Measurements from ENCODE around the gene MYO9B.

The MYO9B gene

DNA sequence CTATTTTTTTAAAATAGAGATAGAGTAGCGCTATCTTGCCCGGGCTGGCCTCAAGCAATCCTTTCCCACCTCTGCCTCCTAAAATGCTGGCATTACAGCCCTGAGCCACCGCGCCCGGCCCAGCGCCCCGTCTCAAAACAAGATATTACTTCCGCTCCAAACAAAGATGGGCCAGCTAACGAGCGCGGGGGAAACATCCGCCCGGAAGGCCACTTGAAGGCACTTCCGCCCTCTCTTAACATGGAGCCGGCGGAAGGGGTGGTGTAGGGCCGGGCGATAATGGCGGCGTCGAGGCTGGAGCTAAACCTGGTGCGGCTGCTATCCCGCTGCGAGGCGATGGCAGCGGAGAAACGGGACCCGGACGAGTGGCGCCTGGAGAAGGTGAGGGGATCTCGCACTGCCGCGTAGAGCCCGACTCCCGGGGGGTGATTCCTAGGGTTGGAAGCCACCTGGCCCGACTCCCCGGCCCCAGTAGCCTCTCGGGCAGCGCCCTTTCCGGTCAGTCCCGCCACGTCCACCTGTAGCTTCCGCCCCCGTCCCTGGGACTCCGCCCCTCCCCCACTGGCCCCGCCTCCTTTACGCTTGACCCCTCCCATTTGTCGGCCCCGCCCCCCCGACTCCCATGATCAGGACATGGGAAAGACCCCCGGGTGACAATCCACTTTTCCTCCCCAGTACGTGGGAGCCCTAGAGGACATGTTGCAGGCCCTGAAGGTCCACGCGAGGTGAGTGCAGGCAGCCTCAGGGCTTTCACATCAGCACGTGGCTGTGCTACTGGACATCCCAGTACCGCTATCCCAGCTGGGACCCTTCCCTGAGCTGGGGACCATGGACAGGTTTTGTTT is 139.8 kb downstream of the MYO9B start, which contains the start of gene USE1:
TSS of gene USE1 (plus strand) at position 231 of the 845 bp plus-strand sequence. CDS start at position 280, 49 bp downstream.
- ChIA-PET POLR2A (interaction anchor here (0.6 to 1.6 kb wide), 5 partner anchors 11 to 139 kb away, joined by 3 to 10 read pairs (median 5); partner anchors contain the start of genes BABAM1, MYO9B and OCEL1), CTCF (interaction anchor here (0.8 to 2.4 kb wide), 5 partner anchors 11 to 77 kb away, joined by 3 to 11 read pairs (median 3); partner anchors contain the start of gene BABAM1)
- 3% methylated on average over 36 of the region's 56 CpGs for WGBS (ENCODE audit: insufficient coverage)
- Histone ChIP-seq H3K36me3 (ENCODE audit: control insufficient read depth in 4 of 4, insufficient read depth in 4 of 4, low read length in 3 of 4) (peaks cover 8 to 49% (median 31%) of the 10 kb centered on the region in 4 experiments), H3K27ac (ENCODE audit: insufficient read depth in 1 of 2, low read depth in 1 of 2, low read length in 2 of 2, poor library complexity in 1 of 2, severe bottlenecking in 2 of 2) (peak within 1 kb of the TSS; percentile 66 to 88), H3K27me3 (replicated peaks in 2 of 5; ENCODE audit: control insufficient read depth in 4 of 5, insufficient read depth in 5 of 5, low read length in 4 of 5) (no peaks in the 10 kb centered on the region), H3K4me3 (ENCODE audit: control insufficient read depth in 1 of 7, extremely low read depth in 1 of 7, insufficient read depth in 4 of 7, low read depth in 2 of 7, low read length in 6 of 7) (peak within 1 kb of the TSS; percentile 69 to 87 (median 80)), H3K9me3 (ENCODE audit: control extremely low read depth in 1 of 5, control insufficient read depth in 4 of 5, insufficient read depth in 2 of 5, low read depth in 1 of 5, low read length in 4 of 5) (no peaks in the 10 kb centered on the region), H3K4me1 (ENCODE audit: control extremely low read depth in 1 of 4, control insufficient read depth in 4 of 4, insufficient read depth in 4 of 4, low read length in 3 of 4) (peaks cover 0 to 16% (median 16%) of the 10 kb centered on the region in 4 experiments)
- DNase-seq = peak; percentile 91 to 95 (median 95)

DNA sequence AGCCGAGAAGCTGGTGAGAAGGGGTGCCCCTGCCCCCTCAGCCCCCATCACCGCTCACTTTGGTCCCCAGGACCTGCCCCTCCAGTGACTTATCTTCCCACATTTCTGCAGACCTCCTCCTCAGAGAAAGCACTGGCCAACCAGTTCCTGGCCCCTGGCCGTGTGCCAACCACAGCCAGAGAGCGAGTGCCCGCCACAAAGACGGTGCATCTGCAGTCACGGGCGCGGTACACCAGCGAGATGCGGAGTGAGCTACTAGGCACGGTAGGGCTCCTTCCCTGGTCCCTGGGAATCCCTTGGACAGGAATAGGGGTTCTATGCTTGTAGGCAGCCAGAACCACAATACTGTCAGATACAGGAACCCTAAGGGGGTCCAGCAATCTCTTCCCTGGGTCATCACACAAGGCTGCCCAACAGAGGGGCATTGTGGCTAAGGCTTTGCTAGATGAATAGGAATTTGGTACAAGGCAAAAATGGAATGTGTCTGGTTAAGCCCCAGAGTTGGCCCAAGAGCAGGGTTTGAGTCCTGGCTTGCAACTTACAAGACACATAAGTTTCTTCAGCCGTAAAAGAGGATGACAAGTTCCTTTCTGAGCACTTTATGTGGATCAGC is 140.6 kb downstream of the MYO9B start:
- ChIA-PET CTCF (interaction anchor here (1.4 to 2.4 kb wide), 2 partner anchors 51 to 76 kb away, joined by 3 to 11 read pairs; partner anchors contain the start of gene BABAM1), POLR2A (interaction anchor here (0.9 to 1.6 kb wide), 2 partner anchors 10 to 140 kb away, joined by 5 to 10 read pairs; partner anchors contain the start of genes MYO9B and OCEL1)
- peaks cover 8 to 42% (median 26%) of the 10 kb centered on the region in 4 experiments for H3K36me3 ChIP-seq (ENCODE audit: control insufficient read depth in 4 of 4, insufficient read depth in 4 of 4, low read length in 3 of 4)
- H3K27ac ChIP-seq (ENCODE audit: insufficient read depth in 1 of 2, low read depth in 1 of 2, low read length in 2 of 2, poor library complexity in 1 of 2, severe bottlenecking in 2 of 2) = peak overlapping the region in 1 of 2 experiments; percentile 88
- DNase-seq = no peak
- H3K4me1 ChIP-seq (ENCODE audit: control extremely low read depth in 1 of 4, control insufficient read depth in 4 of 4, insufficient read depth in 4 of 4, low read length in 3 of 4) = peaks cover 0 to 16% (median 16%) of the 10 kb centered on the region in 4 experiments
- H3K4me3 ChIP-seq (ENCODE audit: control insufficient read depth in 1 of 7, extremely low read depth in 1 of 7, insufficient read depth in 4 of 7, low read depth in 2 of 7, low read length in 6 of 7) = peak overlapping the region in 5 of 7 experiments; percentile 76 to 87 (median 80)
- WGBS (ENCODE audit: insufficient coverage) = 98% methylated on average over 11 of the region's 13 CpGs
- H3K27me3 ChIP-seq (replicated peaks in 2 of 5; ENCODE audit: control insufficient read depth in 4 of 5, insufficient read depth in 5 of 5, low read length in 4 of 5) = no peaks in the 10 kb centered on the region
- H3K9me3 ChIP-seq (ENCODE audit: control extremely low read depth in 1 of 5, control insufficient read depth in 4 of 5, insufficient read depth in 2 of 5, low read depth in 1 of 5, low read length in 4 of 5) = no peaks in the 10 kb centered on the region

DNA sequence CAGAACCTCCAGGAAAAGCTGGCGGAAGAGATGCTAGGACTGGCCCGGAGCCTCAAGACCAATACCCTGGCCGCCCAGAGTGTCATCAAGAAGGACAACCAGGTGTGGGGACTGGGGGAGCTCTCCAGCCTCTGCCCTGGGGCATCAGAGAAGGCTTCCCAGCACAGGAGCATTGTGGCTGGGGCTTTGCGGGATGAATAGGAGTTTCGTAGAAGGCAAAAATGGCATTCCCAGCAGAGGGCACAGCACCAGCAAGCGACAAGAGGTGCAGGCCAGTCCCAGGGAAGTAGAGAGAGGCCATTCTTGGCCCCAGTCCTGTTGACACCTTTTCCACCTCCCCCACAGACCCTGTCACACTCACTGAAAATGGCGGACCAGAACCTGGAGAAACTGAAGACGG is 143.7 kb downstream of the MYO9B start:
- WGBS (ENCODE audit: insufficient coverage) = 98% methylated on average over 8 of the region's 8 CpGs
- H3K27me3 ChIP-seq (replicated peaks in 2 of 5; ENCODE audit: control insufficient read depth in 4 of 5, insufficient read depth in 5 of 5, low read length in 4 of 5) = no peaks in the 10 kb centered on the region
- no peaks in the 10 kb centered on the region for H3K9me3 ChIP-seq (ENCODE audit: control extremely low read depth in 1 of 5, control insufficient read depth in 4 of 5, insufficient read depth in 2 of 5, low read depth in 1 of 5, low read length in 4 of 5)
- H3K4me3 ChIP-seq (ENCODE audit: control insufficient read depth in 1 of 7, extremely low read depth in 1 of 7, insufficient read depth in 4 of 7, low read depth in 2 of 7, low read length in 6 of 7) = no peak overlapping the region
- no peak overlapping the region for H3K27ac ChIP-seq (ENCODE audit: insufficient read depth in 1 of 2, low read depth in 1 of 2, low read length in 2 of 2, poor library complexity in 1 of 2, severe bottlenecking in 2 of 2)
- no peak for DNase-seq
- H3K4me1 ChIP-seq (ENCODE audit: control extremely low read depth in 1 of 4, control insufficient read depth in 4 of 4, insufficient read depth in 4 of 4, low read length in 3 of 4) = peaks cover 0 to 15% (median 15%) of the 10 kb centered on the region in 4 experiments
- peaks cover 8 to 21% (median 13%) of the 10 kb centered on the region in 4 experiments for H3K36me3 ChIP-seq (ENCODE audit: control insufficient read depth in 4 of 4, insufficient read depth in 4 of 4, low read length in 3 of 4)
- ChIA-PET POLR2A (no interaction called here), CTCF (no interaction called here)

GRCh38 chr19:17220207-17220758 is 144.7 kb downstream of the MYO9B start:
- ChIA-PET POLR2A (interaction anchor here (0.7 to 1.0 kb wide), 2 partner anchors 15 to 133 kb away, joined by 3 read pairs; no protein-coding TSS in a partner anchor), CTCF (interaction anchor here (0.6 to 2.0 kb wide), 2 partner anchors 15 to 18 kb away, joined by 3 to 4 read pairs; no protein-coding TSS in a partner anchor)
- H3K4me3 ChIP-seq (ENCODE audit: control insufficient read depth in 1 of 7, extremely low read depth in 1 of 7, insufficient read depth in 4 of 7, low read depth in 2 of 7, low read length in 6 of 7) = no peak overlapping the region
- peak overlapping the region in 1 of 2 experiments; percentile 14 for H3K27ac ChIP-seq (ENCODE audit: insufficient read depth in 1 of 2, low read depth in 1 of 2, low read length in 2 of 2, poor library complexity in 1 of 2, severe bottlenecking in 2 of 2)
- no peaks in the 10 kb centered on the region for H3K27me3 ChIP-seq (replicated peaks in 2 of 5; ENCODE audit: control insufficient read depth in 4 of 5, insufficient read depth in 5 of 5, low read length in 4 of 5)
- peak; percentile 37 to 67 (median 66) for DNase-seq
- peaks cover 8 to 21% (median 13%) of the 10 kb centered on the region in 4 experiments for H3K36me3 ChIP-seq (ENCODE audit: control insufficient read depth in 4 of 4, insufficient read depth in 4 of 4, low read length in 3 of 4)
- H3K9me3 ChIP-seq (ENCODE audit: control extremely low read depth in 1 of 5, control insufficient read depth in 4 of 5, insufficient read depth in 2 of 5, low read depth in 1 of 5, low read length in 4 of 5) = no peaks in the 10 kb centered on the region
- peaks cover 0 to 8% (median 7%) of the 10 kb centered on the region in 4 experiments for H3K4me1 ChIP-seq (ENCODE audit: control extremely low read depth in 1 of 4, control insufficient read depth in 4 of 4, insufficient read depth in 4 of 4, low read length in 3 of 4)
- 73% methylated on average over 13 of the region's 14 CpGs for WGBS (ENCODE audit: insufficient coverage)

GRCh38 chr19:17225053-17225452 is 149.5 kb downstream of the MYO9B start:
- no peak for DNase-seq
- Histone ChIP-seq H3K4me3 (ENCODE audit: control insufficient read depth in 1 of 7, extremely low read depth in 1 of 7, insufficient read depth in 4 of 7, low read depth in 2 of 7, low read length in 6 of 7) (peak overlapping the region in 1 of 7 experiments; percentile 81), H3K9me3 (ENCODE audit: control extremely low read depth in 1 of 5, control insufficient read depth in 4 of 5, insufficient read depth in 2 of 5, low read depth in 1 of 5, low read length in 4 of 5) (no peaks in the 10 kb centered on the region), H3K36me3 (ENCODE audit: control insufficient read depth in 4 of 4, insufficient read depth in 4 of 4, low read length in 3 of 4) (peaks cover 0 to 6% (median 3%) of the 10 kb centered on the region in 4 experiments), H3K27ac (ENCODE audit: insufficient read depth in 1 of 2, low read depth in 1 of 2, low read length in 2 of 2, poor library complexity in 1 of 2, severe bottlenecking in 2 of 2) (no peak overlapping the region), H3K4me1 (ENCODE audit: control extremely low read depth in 1 of 4, control insufficient read depth in 4 of 4, insufficient read depth in 4 of 4, low read length in 3 of 4) (peaks cover 0 to 13% (median 9%) of the 10 kb centered on the region in 4 experiments), H3K27me3 (replicated peaks in 2 of 5; ENCODE audit: control insufficient read depth in 4 of 5, insufficient read depth in 5 of 5, low read length in 4 of 5) (no peaks in the 10 kb centered on the region)
- 100% methylated on average over 1 of the region's 10 CpGs for whole genome bisulfite sequencing (ENCODE audit: insufficient coverage)
- POLR2A ChIA-PET = no interaction called here
- CTCF ChIA-PET = no interaction called here

GRCh38 chr19:17226002-17226933 is 150.7 kb downstream of the MYO9B start, which contains the start of gene OCEL1:
TSS of gene OCEL1 (plus strand) at chr19:17226226. CDS start at chr19:17226248, 22 bp downstream.
- Histone ChIP-seq H3K4me1 (ENCODE audit: control extremely low read depth in 1 of 4, control insufficient read depth in 4 of 4, insufficient read depth in 4 of 4, low read length in 3 of 4) (peaks cover 0 to 13% (median 8%) of the 10 kb centered on the region in 4 experiments), H3K27me3 (replicated peaks in 2 of 5; ENCODE audit: control insufficient read depth in 4 of 5, insufficient read depth in 5 of 5, low read length in 4 of 5) (no peaks in the 10 kb centered on the region), H3K27ac (ENCODE audit: insufficient read depth in 1 of 2, low read depth in 1 of 2, low read length in 2 of 2, poor library complexity in 1 of 2, severe bottlenecking in 2 of 2) (peak within 1 kb of the TSS in 1 of 2 experiments; percentile 70), H3K36me3 (ENCODE audit: control insufficient read depth in 4 of 4, insufficient read depth in 4 of 4, low read length in 3 of 4) (peaks cover 0 to 15% (median 7%) of the 10 kb centered on the region in 4 experiments), H3K9me3 (ENCODE audit: control extremely low read depth in 1 of 5, control insufficient read depth in 4 of 5, insufficient read depth in 2 of 5, low read depth in 1 of 5, low read length in 4 of 5) (no peaks in the 10 kb centered on the region), H3K4me3 (ENCODE audit: control insufficient read depth in 1 of 7, extremely low read depth in 1 of 7, insufficient read depth in 4 of 7, low read depth in 2 of 7, low read length in 6 of 7) (peak within 1 kb of the TSS; percentile 64 to 81 (median 76))
- POLR2A ChIA-PET = interaction anchor here (0.5 to 1.4 kb wide), 3 partner anchors 11 to 143 kb away, joined by 3 to 10 read pairs (median 3); partner anchors contain the start of gene USE1
- CTCF ChIA-PET = interaction anchor here (0.8 to 2.6 kb wide), 7 partner anchors 9 to 152 kb away, joined by 3 to 12 read pairs (median 3); no protein-coding TSS in a partner anchor
- WGBS (ENCODE audit: insufficient coverage) = under 1% methylated on average over 58 of the region's 90 CpGs
- DNase-seq = peak; percentile 97 to 99 (median 99)
